SU-DHL-6 (cell line): ENCODE data around the gene SLC48A1.

Experiments used
- H2AFZ ChIP-seq: fragments of 200-600 bp; sonication (generic); 2 replicates; pipeline ENCODE4 v1.6.1; 2014; ENCODE audit warnings: low read depth, mild to moderate bottlenecking, moderate library complexity, mixed read lengths, antibody characterized with exemption, low read length; ENCODE audit not compliant: severe bottlenecking
- H3F3A ChIP-seq: fragments of 200-600 bp; shearing (Covaris generic); 2 replicates; pipeline ENCODE4 v1.6.0; 2016; ENCODE audit warnings: antibody characterized with exemption, mild to moderate bottlenecking; ENCODE audit not compliant: insufficient read depth
- H3K27ac ChIP-seq: fragments of 200-600 bp; sonication (generic); 2 replicates; pipeline ENCODE4 v1.5.1; 2016; ENCODE audit warnings: low read depth, mild to moderate bottlenecking, low read length, moderate library complexity, mixed read lengths
- H3K27me3 ChIP-seq: fragments of 200-600 bp; sonication (generic), shearing (Covaris generic); 2 replicates; pipeline ENCODE4 v1.6.0; 2014; ENCODE audit warnings: mild to moderate bottlenecking, low read length
- H3K36me3 ChIP-seq: fragments of 200-600 bp; sonication (generic); 2 replicates; pipeline ENCODE4 v1.6.1; 2014; ENCODE audit warnings: mild to moderate bottlenecking, low read length, mixed read lengths
- H3K4me2 ChIP-seq: fragments of 300-600, 200-600 bp; shearing (Covaris generic), sonication (generic); 2 replicates; pipeline ENCODE4 v1.6.0; 2014; ENCODE audit warnings: low read length, low read depth, mild to moderate bottlenecking; ENCODE audit not compliant: poor library complexity, severe bottlenecking
- H3K4me3 ChIP-seq: fragments of 200-600 bp; sonication (generic); 2 replicates; pipeline ENCODE4 v1.5.1; 2014; ENCODE audit warnings: antibody characterized with exemption, low read length, mild to moderate bottlenecking, mixed read lengths; ENCODE audit not compliant: insufficient read depth, poor library complexity, severe bottlenecking
- H3K79me2 ChIP-seq: fragments of 200-600 bp; sonication (generic); 2 replicates; pipeline ENCODE4 v1.6.1; 2014; ENCODE audit warnings: mild to moderate bottlenecking, low read length, moderate library complexity; ENCODE audit not compliant: insufficient read depth
- H3K9ac ChIP-seq: fragments of 200-600 bp; sonication (generic); 2 replicates; pipeline ENCODE4 v1.7.0; 2014; ENCODE audit warnings: mild to moderate bottlenecking, low read length
- H3K9me2 ChIP-seq: fragments of 200-600 bp; sonication (generic); replicated peaks from 2 replicates; pipeline ENCODE4 v1.6.1; 2014; ENCODE audit warnings: low read length; ENCODE audit not compliant: insufficient read depth
- H3K9me3 ChIP-seq: fragments of 200-600 bp; sonication (generic); 2 replicates; pipeline ENCODE4 v1.6.1; 2014; ENCODE audit warnings: low read length, mixed read lengths; ENCODE audit not compliant: insufficient read depth
- H4K20me1 ChIP-seq: fragments of 200-600 bp; sonication (generic); 2 replicates; pipeline ENCODE4 v1.6.1; 2014; ENCODE audit warnings: low read depth, mild to moderate bottlenecking, antibody characterized with exemption, low read length, moderate library complexity, mixed read lengths
- EZH2phosphoT487 ChIP-seq: fragments of 200-600 bp; sonication (generic), shearing (Covaris generic); conservative IDR thresholded peaks from 2 replicates; pipeline ENCODE4 v1.6.1; 2018; ENCODE audit warnings: mild to moderate bottlenecking, antibody characterized with exemption, low read length, moderate library complexity, mixed read lengths
- TF ChIP-seq, protein P1 (sequence below): fragments of 200-600 bp; sonication (generic); IDR thresholded peaks from one replicate; pipeline ENCODE4 v1.5.1; 2017; ENCODE audit warnings: antibody characterized with exemption, mild to moderate bottlenecking, low read length, moderate library complexity; ENCODE audit not compliant: insufficient read depth, poor library complexity, severe bottlenecking

SLC48A1 gene

DNA sequence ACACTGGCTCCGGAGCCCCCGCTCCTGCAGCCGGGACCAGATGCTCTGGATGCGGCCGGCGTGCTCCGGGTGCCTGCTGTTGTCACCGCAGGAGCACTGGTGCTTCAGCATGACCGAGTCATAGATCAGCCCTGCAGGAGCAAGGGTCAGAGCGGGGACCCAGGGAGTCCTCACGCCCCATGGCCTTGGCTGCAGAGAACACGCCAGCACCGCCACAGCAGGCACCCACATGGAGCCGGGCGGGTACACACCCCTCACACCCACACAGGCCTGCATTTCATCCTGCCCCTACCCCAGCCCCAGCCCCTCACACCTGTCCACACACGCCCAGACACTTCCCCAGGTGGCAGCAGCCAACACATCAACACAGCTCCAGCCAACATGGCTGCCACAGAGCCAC is 18.8 kb downstream of the SLC48A1 start:
- peaks cover 4% of the 10 kb centered on the region; the same call in 1 of the 2 replicates for H3K36me3 ChIP-seq

DNA sequence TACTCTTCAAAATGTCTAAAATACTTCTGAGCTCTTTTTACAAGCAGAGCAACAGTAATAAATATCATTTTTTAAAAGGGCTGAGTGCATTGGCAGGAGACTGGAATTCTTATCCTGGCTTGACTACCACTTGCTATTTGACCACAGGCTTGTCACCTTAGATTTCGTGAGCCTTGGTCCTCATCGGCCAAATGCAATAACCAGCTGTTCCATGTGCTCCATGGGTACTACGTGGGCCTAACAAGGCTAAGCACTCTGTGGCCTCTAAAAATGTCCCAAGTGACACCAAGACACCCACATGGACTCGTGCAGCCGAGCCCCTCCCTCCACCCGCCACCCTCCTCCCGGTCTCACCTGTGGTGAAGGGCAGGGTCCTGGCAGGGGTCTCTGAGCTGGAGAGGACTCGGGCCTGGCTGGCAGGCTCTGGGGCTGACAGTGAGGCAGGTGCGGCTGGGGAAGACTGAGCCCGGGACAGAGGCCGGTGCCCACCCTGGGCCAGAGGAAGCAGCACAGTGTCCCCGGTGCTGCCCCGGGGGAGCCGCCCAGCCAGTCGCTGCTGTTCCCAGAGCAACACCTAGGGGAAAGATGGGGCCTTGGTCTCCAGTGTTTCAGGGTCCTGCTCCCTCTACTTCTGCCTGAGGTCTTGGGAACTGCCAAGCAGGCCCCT is 20.1 kb downstream of the SLC48A1 start:
- no peaks in the 10 kb centered on the region for H4K20me1 ChIP-seq
- no peak overlapping the region for H3K4me3 ChIP-seq
- no peaks in the 10 kb centered on the region for H3K79me2 ChIP-seq
- H3K9ac ChIP-seq: no peak overlapping the region
- no peak overlapping the region for H3K4me2 ChIP-seq
- H3K27me3 ChIP-seq: no peaks in the 10 kb centered on the region
- H3K36me3 ChIP-seq: peaks cover 4% of the 10 kb centered on the region; the same call in 1 of the 2 replicates
- H3F3A ChIP-seq: no peaks in the 10 kb centered on the region
- H3K9me2 ChIP-seq: no peaks in the 10 kb centered on the region
- no peaks in the 10 kb centered on the region for H3K9me3 ChIP-seq
- no peak overlapping the region for H3K27ac ChIP-seq
- TF ChIP-seq, protein P1, sequence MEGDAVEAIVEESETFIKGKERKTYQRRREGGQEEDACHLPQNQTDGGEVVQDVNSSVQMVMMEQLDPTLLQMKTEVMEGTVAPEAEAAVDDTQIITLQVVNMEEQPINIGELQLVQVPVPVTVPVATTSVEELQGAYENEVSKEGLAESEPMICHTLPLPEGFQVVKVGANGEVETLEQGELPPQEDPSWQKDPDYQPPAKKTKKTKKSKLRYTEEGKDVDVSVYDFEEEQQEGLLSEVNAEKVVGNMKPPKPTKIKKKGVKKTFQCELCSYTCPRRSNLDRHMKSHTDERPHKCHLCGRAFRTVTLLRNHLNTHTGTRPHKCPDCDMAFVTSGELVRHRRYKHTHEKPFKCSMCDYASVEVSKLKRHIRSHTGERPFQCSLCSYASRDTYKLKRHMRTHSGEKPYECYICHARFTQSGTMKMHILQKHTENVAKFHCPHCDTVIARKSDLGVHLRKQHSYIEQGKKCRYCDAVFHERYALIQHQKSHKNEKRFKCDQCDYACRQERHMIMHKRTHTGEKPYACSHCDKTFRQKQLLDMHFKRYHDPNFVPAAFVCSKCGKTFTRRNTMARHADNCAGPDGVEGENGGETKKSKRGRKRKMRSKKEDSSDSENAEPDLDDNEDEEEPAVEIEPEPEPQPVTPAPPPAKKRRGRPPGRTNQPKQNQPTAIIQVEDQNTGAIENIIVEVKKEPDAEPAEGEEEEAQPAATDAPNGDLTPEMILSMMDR: no peak
- no peak for TF ChIP-seq EZH2phosphoT487
- no peak overlapping the region for H2AFZ ChIP-seq

More for the DNA sequence above, 18.8 kb downstream of the SLC48A1 start:
- no peaks in the 10 kb centered on the region for H3K27me3 ChIP-seq
- TF ChIP-seq EZH2phosphoT487: no peak
- TF ChIP-seq, protein P1: no peak
- no peak overlapping the region for H3K9ac ChIP-seq
- H3K4me3 ChIP-seq: no peak overlapping the region
- H2AFZ ChIP-seq: no peak overlapping the region
- H3K9me2 ChIP-seq: no peaks in the 10 kb centered on the region
- no peaks in the 10 kb centered on the region for H3K9me3 ChIP-seq
- no peaks in the 10 kb centered on the region for H3F3A ChIP-seq
- no peak overlapping the region for H3K27ac ChIP-seq
- H3K79me2 ChIP-seq: no peaks in the 10 kb centered on the region
- no peaks in the 10 kb centered on the region for H4K20me1 ChIP-seq
- no peak overlapping the region for H3K4me2 ChIP-seq

GRCh38 chr12:47794679-47795078 is 21.6 kb downstream of the SLC48A1 start:
- no peak overlapping the region for H3K4me3 ChIP-seq
- H3K36me3 ChIP-seq: peaks cover 4% of the 10 kb centered on the region; the same call in 1 of the 2 replicates
- no peaks in the 10 kb centered on the region for H3K9me2 ChIP-seq
- no peak overlapping the region for H3K27ac ChIP-seq
- H3F3A ChIP-seq: no peaks in the 10 kb centered on the region
- H3K9ac ChIP-seq: no peak overlapping the region
- H2AFZ ChIP-seq: no peak overlapping the region
- H3K27me3 ChIP-seq: no peaks in the 10 kb centered on the region
- H3K9me3 ChIP-seq: no peaks in the 10 kb centered on the region
- TF ChIP-seq, protein P1: no peak
- no peak for TF ChIP-seq EZH2phosphoT487
- H4K20me1 ChIP-seq: no peaks in the 10 kb centered on the region
- H3K4me2 ChIP-seq: no peak overlapping the region
- no peaks in the 10 kb centered on the region for H3K79me2 ChIP-seq
